ENCODE results near the gene DHX40.
"Not testable (repeated sequence)": the region's sequence is repeated elsewhere in the genome, so short reads cannot be mapped to it uniquely, and the experiment has no call there.

The DHX40 gene

DNA sequence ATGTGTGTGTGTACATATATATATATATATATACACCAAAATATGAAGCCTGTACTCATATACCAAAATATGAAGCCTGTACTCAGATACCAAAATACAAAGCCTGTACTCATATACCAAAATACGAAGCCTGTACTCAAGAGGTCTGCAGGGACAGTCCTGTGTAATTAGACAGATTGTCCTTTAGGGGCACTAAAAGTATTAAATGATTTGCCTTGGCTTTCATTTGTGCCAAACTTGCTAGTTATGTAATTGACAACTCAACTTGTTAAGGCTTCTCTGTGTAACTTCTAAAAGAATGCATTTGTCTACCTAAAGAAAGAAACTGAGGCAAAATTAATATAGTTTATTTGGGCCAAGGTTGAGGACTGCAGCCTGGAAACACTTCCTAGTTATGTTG is 30.8 kb upstream of the DHX40 start:
- in situ Hi-C loops (cut with HindIII; ENCODE audit: low pct_ligation_motif_present, low sequenced_read_pairs): no loop called here
- Histone ChIP-seq H3K36me3 (replicated peaks) (no peaks in the 10 kb centered on the region), H3K27ac (no peak overlapping the region), H3K27me3 (replicated peaks) (no peaks in the 10 kb centered on the region), H3K4me3 (ENCODE audit: low read depth, low read length) (no peak overlapping the region)
- TF ChIP-seq, protein P1, sequence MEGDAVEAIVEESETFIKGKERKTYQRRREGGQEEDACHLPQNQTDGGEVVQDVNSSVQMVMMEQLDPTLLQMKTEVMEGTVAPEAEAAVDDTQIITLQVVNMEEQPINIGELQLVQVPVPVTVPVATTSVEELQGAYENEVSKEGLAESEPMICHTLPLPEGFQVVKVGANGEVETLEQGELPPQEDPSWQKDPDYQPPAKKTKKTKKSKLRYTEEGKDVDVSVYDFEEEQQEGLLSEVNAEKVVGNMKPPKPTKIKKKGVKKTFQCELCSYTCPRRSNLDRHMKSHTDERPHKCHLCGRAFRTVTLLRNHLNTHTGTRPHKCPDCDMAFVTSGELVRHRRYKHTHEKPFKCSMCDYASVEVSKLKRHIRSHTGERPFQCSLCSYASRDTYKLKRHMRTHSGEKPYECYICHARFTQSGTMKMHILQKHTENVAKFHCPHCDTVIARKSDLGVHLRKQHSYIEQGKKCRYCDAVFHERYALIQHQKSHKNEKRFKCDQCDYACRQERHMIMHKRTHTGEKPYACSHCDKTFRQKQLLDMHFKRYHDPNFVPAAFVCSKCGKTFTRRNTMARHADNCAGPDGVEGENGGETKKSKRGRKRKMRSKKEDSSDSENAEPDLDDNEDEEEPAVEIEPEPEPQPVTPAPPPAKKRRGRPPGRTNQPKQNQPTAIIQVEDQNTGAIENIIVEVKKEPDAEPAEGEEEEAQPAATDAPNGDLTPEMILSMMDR (IDR thresholded peaks at IDR 0.05; ENCODE audit: low read depth, low read length, missing control alignments): peak; percentile 18
- DNase-seq: no peak

GRCh38 chr17:59538195-59538909 is 27.1 kb upstream of the DHX40 start:
- TF ChIP-seq, protein P1 (IDR thresholded peaks at IDR 0.05; ENCODE audit: low read depth, low read length, missing control alignments): no peak
- Histone ChIP-seq H3K27ac (no peak overlapping the region), H3K36me3 (replicated peaks) (no peaks in the 10 kb centered on the region), H3K27me3 (replicated peaks) (no peaks in the 10 kb centered on the region), H3K4me3 (ENCODE audit: low read depth, low read length) (no peak overlapping the region)
- DNase-seq: no peak
- in situ Hi-C loops (cut with HindIII; ENCODE audit: low pct_ligation_motif_present, low sequenced_read_pairs): no loop called here

- in situ Hi-C loops (cut with HindIII; ENCODE audit: low pct_ligation_motif_present, low sequenced_read_pairs): no loop called here
These were observed 22.3 kb upstream of the DHX40 start for GRCh38 chr17:59542960-59543635.

GRCh38 chr17:59545942-59546341 is 19.5 kb upstream of the DHX40 start:
- in situ Hi-C loops (cut with HindIII; ENCODE audit: low pct_ligation_motif_present, low sequenced_read_pairs): no loop called here
- TF ChIP-seq, protein P1 (IDR thresholded peaks at IDR 0.05; ENCODE audit: low read depth, low read length, missing control alignments): no peak
- Histone ChIP-seq H3K4me3 (ENCODE audit: low read depth, low read length) (no peak overlapping the region), H3K36me3 (replicated peaks) (no peaks in the 10 kb centered on the region), H3K27me3 (replicated peaks) (no peaks in the 10 kb centered on the region), H3K27ac (no peak overlapping the region)
- no peak for DNase-seq

More at GRCh38 chr17:59542960-59543635, 22.3 kb upstream of the DHX40 start:
- TF ChIP-seq, protein P1 (IDR thresholded peaks at IDR 0.05; ENCODE audit: low read depth, low read length, missing control alignments): no peak
- Histone ChIP-seq H3K36me3 (replicated peaks) (no peaks in the 10 kb centered on the region), H3K27me3 (replicated peaks) (no peaks in the 10 kb centered on the region), H3K4me3 (ENCODE audit: low read depth, low read length) (no peak overlapping the region), H3K27ac (no peak overlapping the region)
- no peak for DNase-seq

DNA sequence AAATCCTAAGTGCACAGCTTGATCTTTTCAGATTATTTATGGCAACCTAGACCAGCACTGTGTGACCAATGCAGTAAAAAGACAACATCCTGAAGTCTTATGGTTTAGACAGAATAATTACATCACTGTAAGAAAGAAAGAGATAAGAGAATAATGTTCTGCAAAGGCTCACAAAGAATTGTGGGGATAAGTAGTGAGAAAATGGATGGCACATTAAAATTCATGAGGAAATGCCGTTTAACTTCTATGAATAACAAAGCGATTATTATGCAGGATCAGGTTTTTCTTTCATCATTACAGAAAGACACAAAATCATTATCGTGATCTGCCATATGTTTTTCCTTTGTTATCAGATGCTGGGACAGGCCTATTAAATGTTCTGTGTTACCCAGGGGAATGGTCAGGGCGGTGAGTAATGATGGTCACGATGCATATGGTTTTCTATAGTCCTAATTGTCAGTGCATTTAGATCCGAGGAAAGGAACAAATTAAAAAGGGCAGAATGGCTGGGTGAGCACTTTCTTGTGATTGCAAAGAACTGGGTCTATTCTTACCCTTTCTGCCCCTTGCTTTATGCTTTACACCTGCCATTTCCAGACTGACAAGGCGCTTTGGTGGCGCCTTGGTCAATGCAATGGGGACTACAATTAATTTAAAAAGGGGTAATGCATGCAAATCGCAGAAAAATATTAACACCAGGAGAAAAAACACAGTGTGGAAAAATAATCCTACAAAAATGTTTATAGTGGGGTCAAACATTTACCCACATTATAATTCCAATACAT is 18.1 kb upstream of the DHX40 start:
- Histone ChIP-seq H3K36me3 (replicated peaks) (no peaks in the 10 kb centered on the region), H3K4me3 (ENCODE audit: low read depth, low read length) (no peak overlapping the region), H3K27me3 (replicated peaks) (no peaks in the 10 kb centered on the region), H3K27ac (no peak overlapping the region)
- in situ Hi-C loops (cut with HindIII; ENCODE audit: low pct_ligation_motif_present, low sequenced_read_pairs): no loop called here
- DNase-seq: no peak
- TF ChIP-seq, protein P1 (IDR thresholded peaks at IDR 0.05; ENCODE audit: low read depth, low read length, missing control alignments): no peak

DNA sequence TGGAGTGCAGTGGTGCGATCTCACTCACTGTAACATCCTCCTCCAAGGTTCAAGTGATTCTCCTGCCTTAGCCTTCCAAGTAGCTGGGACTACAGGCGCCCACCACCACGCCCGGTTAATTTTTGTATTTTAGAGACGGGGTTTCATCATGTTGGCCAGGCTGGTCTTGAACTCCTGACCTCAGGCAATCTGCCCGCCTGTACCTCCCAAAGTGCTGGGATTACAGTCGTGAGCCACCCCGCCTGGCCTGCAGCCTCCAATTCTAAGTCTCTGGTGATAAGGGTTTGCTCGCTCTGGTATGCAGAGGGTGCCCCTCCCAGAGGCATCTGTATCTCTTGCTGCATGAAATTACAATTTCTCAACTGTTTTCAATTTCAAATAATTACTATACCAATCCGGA is 16.4 kb upstream of the DHX40 start:
- H3K36me3 ChIP-seq (replicated peaks); H3K4me3 ChIP-seq (ENCODE audit: low read depth, low read length); in situ Hi-C loops (cut with HindIII; ENCODE audit: low pct_ligation_motif_present, low sequenced_read_pairs); H3K27ac ChIP-seq; H3K27me3 ChIP-seq (replicated peaks); DNase-seq: not testable (repeated sequence)
